Uterus (tissue), 2 donors: ENCODE measurements around the gene AHSP.
"Not testable (repeated sequence)": the region's sequence is repeated elsewhere in the genome, so short reads cannot be mapped to it uniquely, and the experiment has no call there.

ENCODE experiments used
- POLR2A ChIP-seq, 2 donors: fragments of 450-650 bp; IDR thresholded peaks; one replicate each; pipeline ENCODE4 v1.6.1; 2016; ENCODE audit warnings: antibody characterized with exemption in 2 of 2, mild to moderate bottlenecking in 1 of 2, moderate library complexity in 1 of 2
- TF ChIP-seq, protein P1 (sequence below), 4 experiments: fragments of 200-600 bp in 2 of 4; fragments of 450-650 bp in 2 of 4; sonication (generic) in 2 of 4; IDR thresholded peaks; one replicate each; pipeline ENCODE4 v1.5.1; 2016 to 2019; ENCODE audit warnings: antibody characterized with exemption in 4 of 4, mild to moderate bottlenecking in 2 of 4, moderate library complexity in 1 of 4

DNA sequence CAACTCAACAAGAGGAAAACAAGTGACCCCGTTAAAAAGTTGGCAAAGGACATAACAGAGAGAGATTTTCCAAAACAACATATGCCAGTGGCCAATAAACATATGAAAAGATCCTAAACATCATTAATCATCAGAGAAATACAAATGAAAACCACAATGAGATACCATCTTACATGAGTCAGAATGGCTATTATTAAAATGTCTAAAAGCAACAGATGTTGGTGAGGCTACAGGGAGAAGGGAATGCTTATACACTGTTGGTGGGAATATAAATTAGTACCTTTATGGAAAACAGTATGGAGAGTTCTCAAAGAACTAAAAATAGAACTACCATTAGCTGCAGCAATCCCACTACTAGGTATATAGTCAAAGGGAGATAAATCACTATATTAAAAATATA lies 46.5 kb downstream of the AHSP start:
- TF ChIP-seq POLR2A (IDR thresholded peaks at IDR 0.05) = not testable (repeated sequence)
- TF ChIP-seq, protein P1, sequence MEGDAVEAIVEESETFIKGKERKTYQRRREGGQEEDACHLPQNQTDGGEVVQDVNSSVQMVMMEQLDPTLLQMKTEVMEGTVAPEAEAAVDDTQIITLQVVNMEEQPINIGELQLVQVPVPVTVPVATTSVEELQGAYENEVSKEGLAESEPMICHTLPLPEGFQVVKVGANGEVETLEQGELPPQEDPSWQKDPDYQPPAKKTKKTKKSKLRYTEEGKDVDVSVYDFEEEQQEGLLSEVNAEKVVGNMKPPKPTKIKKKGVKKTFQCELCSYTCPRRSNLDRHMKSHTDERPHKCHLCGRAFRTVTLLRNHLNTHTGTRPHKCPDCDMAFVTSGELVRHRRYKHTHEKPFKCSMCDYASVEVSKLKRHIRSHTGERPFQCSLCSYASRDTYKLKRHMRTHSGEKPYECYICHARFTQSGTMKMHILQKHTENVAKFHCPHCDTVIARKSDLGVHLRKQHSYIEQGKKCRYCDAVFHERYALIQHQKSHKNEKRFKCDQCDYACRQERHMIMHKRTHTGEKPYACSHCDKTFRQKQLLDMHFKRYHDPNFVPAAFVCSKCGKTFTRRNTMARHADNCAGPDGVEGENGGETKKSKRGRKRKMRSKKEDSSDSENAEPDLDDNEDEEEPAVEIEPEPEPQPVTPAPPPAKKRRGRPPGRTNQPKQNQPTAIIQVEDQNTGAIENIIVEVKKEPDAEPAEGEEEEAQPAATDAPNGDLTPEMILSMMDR (IDR thresholded peaks at IDR 0.05) = not testable (repeated sequence)
